HG03095 (cell line): Measurements from ENCODE around the gene ENOX1.
"Not testable (repeated sequence)": the region's sequence is repeated elsewhere in the genome, so short reads cannot be mapped to it uniquely, and the experiment has no call there.

ENCODE experiments used
- ATAC-seq: cut with Tn5 transposase; IDR thresholded peaks from one replicate; pipeline ENCODE4 v1.9.1; 2021; ENCODE audit warnings: moderate library complexity; ENCODE audit not compliant: unreplicated experiment

The ENOX1 gene

DNA sequence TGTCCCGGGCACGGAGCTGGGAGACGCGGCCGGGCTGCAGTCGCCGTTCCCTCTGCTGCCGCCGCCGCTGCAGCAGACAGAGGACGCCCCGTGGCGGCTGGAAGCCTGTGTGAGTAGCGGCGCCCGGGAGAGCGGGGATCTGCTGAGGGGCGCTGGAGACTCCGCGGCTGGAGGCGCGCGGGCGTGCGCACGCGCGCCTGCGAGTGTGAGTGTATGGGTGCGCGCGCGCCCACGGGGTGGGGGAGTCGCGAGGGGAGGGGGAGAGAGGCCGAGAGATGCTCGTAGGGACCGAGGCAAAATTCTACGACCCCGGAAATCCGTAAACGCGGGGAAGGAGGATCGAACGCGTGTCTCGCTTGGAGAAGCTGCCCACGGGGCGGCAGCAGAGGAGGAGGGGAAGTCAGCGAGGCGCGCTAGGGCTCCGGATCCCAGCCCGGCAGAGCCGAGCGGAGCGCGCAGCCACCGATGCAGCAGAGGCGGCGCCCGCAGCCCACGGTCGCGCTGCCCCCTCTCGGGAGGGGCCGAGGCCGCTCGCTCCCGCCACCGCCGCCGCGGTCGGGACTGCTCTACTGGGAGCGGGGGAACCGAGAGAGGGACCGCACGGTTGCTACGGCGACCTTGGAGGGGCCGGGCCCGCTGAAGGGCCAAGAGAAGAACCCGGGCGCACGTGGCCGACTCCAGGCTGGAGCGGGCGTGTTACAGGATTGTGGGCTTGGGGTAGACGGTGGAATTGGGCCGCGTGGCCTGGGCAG lies at the start of gene ENOX1:
ENOX1 (minus strand) TSS at position 207 of the 752 bp plus-strand sequence.
- no peak for ATAC-seq

DNA sequence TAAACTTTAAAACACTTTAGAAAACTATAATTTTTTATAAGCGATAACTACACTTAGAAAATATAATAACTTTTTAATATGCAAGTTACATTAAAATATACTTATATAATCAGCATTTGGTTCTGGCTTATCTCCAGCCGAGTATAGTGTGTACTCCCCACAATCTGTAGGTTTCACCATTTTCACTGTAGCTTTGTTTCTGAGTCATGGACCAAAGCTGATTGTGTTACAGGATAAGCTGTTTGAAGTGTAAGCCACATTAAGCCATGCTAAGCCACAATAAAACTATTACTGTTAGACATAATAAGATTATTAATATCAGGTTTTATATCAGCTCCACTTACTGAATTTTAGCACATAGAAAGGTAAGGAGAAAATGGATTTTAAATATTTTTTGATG lies 48.9 kb upstream of the ENOX1 start:
- no peak for ATAC-seq

DNA sequence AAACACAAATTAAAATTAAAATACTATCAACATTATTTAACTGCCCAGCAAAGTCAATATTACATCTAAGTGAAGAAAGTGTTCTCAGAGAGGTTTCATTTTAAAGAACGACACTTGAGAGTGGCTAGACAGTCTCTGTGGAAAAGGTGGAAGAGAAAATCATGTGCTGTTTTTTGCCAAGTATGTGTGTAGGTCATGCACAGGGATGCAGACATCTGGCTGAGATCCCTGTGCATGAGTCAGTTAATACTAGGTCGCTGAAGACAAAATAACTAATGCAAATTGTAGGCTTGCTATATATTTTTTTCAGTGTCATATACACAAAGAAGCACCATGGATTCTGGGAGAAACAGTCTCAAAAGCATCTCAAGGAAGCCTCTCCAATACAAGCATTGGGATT lies 44.3 kb upstream of the ENOX1 start:
- ATAC-seq = no peak

DNA sequence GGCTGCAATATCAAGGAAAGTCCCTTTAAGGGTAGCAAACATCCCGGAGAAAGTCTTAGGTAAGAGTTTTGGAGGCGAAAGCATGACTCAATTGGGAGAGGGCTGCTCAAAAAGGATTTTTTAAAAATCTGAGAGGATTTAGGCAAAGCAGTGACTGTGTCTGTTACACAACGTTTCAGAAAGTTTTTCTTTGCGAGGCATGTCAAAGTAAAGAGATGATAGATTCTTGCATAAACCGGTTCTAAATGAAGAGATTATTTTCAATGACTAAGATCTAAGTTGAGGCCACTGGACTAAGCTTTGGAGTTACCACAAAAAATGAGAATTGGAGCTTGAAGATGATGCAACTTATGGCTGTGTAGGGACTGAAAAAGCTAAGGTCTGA lies 43.7 kb upstream of the ENOX1 start:
- no peak for ATAC-seq

DNA sequence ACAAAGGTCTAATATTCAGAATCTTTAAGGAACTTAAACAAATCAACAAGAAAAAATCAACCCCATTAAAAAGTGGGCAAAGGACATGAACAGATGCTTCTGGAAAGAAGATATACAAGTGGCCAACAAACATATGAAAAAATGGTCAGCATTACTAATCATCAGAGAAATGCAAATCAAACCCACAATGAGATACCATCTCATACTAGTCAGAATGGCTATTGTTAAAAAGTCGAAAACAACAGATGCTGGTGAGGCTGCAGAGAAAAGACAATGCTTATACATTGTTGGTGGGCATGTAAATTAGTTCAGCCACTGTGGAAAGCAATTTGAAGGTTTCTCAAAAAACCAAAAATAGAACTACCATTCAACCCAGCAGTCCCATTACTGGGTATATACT lies 37.9 kb upstream of the ENOX1 start:
- not testable (repeated sequence) for ATAC-seq

DNA sequence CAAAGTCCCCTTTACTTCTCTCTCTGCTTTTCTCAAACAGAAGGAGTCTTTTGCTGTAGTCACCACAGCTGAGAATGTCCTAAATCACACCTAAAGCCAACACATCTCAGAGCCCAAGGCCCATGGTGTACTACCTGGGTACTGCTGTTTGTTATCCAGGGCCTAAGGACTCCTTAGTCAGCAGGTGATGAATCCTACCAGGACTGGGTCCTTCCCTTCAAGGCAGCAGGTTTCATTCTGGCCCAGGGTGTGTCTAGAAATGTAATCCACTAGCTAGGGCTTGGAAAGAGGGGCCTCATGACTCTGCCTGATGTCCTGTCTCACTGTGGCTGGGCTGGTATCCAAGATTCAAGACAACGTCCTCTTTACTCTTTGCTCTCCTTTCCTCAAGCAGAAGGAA lies 36.2 kb upstream of the ENOX1 start:
- no peak for ATAC-seq

DNA sequence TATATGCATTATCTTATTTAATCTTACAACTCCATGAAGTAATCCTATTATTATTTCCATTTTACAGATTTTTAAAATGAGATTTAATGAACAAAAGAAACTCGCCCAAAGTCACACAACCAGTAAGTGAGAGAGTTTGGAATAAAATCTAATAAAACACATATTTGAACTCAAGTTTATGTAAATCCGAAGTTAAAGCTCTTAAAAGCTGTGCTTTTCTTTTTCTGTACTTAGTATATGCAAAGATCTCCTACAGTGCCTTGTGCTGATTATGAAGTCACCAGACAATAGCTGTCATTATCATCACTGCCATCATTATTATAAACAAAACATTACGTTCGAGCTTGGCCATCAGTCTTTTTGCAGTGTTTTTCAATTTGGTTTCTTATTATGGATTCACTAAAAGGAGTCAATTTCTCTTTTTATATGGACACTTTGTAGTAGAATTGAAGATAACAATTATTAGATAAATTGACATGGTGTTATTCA lies 29.7 kb upstream of the ENOX1 start:
- no peak for ATAC-seq

DNA sequence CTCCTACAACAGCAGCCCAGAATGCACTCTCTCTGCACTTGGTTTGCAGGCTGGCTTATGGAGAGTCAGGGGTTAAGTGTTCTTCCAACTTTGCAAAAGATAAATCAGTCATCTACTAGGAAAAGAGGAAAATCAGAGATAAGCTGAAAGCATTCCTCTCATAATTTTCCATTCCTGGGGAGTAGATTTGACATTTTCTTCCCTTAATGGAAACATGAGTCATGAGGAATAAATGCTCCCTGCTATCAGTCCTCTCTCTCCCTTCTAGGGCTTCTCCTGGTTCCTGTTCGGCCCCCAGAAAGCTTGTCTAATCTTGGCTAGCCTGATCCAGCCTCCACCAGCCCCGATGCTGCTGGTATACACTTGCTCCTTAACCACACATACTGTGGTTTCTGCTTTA lies 28.4 kb upstream of the ENOX1 start:
- no peak for ATAC-seq

DNA sequence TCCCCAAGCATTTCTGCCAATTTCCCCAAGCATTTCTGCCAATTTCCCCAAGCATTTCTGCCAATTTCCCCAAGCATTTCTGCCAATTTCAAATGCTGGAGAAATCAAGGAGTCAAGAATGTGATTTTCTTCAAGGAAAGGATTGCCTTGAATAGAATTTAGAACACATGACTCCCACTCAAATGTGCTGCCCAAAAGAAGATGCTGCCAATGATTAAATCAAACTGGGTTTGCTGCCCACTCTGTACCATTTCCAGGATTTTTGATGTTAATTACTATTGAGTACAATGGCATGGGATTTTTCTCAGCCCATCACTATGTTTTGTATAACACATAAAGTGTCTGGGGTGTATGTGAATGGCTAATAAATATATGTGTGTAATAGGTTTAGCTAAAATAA lies 21.9 kb upstream of the ENOX1 start:
- ATAC-seq = no peak

DNA sequence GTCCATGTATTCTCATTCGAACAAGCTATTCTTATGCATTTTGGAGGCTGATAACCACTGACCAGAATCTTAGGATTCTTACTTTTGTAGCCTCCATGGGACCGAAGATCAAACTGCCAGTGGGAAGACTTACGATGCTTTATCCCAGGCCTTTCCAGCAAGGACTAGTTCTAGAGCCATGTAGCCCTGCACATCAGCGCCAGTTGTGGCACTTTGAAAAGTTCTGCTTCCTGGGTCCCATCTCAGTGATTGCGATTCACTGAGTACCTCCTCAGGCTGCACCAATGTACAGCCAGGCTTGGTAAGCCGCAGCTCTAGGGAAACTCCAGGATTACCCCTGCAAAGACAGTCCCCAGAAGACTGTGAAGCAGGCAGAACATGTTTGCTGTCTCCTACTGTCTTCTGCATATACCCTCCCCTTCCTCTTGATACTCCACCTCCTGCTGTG lies 18.9 kb upstream of the ENOX1 start:
- ATAC-seq = no peak

DNA sequence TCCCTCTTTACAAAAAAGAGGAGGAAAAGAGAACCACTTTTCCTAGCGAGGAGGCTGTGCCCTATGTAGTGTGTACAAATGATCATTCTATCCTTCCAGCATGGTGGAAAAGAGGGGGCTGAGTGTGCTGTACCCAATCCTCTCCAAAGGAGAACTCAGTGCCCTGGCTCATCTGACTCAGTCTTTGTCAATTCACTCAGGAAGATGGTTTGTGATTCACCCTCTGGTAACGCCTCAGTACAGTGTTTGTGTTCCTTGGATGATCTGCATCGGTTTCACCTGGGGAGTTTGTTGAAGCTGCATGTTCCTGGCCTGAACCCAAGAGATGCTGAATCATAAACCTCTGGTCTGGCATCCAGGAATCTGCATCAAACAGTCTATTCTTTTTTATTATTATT lies 18.3 kb upstream of the ENOX1 start:
- ATAC-seq = no peak

DNA sequence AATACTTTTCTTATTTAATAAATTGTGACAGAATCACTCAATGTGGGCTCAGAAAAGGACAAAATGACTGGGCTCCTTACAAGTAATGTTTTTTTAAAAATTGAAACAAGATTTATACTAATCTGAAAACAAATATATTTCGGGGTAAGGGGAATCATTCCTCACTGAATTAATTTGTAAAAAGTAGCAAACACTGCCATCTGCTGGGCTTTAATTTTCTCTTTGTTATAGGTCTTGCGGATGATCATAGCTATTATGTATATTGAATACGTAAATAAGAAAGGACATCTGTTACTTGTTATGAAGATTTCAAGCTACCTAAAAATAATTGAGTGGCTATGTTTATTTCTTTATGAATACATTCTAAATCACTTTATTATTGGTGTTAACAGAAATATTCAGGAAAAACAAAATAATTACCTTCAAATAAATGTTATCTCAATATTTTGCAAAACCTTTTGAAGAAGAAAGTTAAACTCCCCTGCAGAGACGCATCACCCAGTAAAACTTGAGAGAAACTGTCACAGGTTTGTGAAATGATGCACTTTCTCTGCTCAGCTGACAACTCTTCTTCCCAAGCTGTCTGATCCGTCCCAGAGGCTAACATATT lies 17.8 kb upstream of the ENOX1 start:
- no peak for ATAC-seq

DNA sequence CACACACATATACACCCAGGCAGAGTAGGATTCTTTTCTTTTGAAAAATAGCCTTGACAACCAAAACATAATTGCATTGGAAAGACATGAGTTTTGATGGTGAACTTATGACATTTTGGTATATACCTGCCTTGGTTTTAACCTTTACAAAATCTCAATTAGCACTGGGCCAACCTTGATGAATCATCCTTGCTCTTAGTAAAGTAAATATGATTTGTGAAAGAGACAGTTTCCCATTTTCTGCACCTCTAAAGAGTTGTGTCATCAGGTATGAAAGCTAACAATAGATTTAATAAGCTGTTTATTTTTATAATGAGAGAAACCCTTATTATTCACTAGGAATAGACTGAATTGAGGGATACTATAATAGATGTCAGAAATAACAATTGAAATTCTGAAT lies 15.7 kb upstream of the ENOX1 start:
- ATAC-seq = no peak

DNA sequence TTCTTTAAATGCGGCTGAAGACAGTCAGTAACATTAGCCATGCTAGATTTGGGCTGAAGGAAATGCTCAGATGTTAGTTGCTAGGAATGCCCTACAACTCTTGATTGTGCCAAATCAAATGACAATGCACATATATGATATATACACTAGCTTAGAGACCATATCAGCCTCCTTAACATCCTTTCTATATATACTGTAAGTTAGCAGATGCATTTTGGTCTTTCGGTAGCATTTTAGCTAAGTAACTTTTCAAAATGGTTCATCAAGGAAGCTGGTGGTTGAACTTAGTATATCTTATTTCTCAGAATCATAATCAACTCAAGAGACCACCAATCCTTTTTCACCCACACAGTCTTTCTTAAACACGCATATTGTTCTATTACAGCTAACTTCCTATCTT lies 14.1 kb upstream of the ENOX1 start:
- ATAC-seq = no peak

DNA sequence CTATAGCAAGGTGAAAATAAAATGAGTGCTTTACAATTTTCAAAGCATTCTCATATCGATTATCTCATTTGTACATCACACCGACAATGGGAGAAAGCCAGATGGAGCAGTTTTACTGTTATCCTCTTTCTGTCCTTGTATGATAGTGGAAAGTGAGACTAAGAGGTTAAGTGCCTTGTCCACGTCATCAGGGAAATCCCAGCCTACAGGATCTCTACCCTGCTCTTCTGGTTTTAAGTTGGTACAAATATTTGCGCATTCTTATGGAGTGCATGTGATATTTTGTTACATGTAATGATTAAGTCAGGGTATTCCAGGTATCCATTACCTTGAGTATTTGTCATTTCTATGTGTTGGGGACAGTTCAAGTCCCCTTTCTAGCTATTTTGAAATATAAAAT lies 12.4 kb upstream of the ENOX1 start:
- no peak for ATAC-seq

DNA sequence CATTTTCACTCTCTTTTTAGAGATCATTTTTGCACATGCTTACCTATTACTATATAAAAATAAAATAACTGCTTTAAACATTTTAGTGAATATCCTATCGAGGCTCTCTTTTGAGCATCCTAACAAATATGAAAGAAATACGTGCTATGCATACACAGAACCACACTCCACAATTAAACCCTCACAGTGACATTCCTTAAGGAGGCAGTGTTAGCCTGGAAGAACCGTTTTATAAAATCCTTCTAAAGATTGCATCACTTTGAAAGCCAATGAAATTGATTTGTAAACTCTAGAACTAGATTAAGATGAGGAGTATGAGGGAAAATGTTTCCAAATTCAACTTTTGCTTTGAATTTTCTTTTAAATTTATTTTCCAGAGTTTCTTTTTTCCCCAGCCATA lies 11.1 kb upstream of the ENOX1 start:
- no peak for ATAC-seq

DNA sequence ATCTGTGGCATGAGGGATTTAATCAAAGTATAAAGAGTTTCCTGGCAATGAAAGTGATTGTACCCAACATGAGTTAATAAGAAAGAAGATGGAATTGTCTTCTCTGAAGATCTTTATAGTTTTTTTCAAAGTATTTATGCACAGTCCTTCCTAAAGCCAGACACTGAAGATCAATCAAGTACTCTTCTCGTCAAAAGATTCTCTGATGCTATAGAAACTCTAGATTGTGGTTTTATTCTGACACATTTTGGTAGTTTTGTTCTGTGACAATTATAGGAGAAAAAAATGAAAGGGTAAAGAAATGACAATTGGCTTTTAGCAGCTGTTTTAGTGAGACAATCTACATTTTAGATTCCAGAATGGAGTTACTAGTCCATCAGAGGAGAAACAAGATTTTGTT lies 10.4 kb upstream of the ENOX1 start:
- no peak for ATAC-seq

DNA sequence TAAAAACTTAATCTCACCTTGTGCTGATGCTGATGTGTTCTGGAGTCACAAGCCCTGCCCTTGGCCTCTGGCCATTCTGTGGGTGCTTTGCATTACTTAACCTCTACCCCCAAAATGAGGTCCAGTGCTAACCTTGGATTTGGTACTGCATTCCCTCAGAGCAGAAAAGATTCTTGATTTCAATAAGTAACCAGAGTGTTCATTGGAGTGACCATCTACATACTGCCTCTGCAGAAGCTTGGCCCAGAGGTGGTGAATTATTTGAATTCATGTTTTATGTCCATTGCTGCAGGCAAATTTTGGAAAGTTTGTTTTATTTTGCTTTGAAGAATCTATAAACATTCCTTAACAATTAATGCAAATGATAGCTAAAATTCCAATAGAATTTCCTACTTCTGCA lies 7.6 kb upstream of the ENOX1 start:
- ATAC-seq = no peak

DNA sequence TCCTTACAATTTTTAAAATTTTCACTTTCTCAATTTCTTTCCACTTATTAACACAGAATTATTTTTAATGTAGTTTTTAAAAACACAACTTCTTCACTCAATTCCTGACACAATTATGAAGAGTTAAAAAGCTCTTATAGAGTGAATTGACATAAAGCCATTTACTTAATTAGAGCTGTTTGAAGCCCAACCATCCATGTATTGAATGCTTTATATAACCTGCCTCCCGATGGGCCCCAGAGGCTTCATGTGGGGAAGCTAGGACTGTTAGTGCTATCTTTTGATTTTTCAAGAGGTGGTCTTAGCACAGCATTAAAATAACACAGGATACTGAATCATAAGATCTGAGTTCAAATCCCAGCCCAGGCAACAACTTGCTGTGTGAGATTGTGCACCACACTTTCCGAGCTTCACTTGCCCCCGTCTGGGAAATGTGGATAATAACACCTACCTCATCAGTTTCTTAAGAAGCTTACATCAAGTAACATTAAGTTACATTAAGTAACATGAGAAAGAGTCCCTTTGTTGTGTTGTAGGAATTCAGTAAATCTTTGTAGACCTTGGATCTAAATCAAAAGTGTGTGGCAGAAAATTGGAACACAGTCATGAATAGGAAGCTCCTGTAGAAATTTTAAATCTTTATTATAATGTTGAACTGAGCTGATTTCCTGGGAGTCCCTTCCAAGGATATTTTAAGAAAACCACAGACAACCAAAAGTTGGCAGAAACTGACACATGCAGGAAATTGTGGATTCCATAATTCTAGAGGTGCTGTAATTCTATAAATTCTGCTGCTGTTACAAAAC lies 5.5 kb upstream of the ENOX1 start:
- no peak for ATAC-seq

DNA sequence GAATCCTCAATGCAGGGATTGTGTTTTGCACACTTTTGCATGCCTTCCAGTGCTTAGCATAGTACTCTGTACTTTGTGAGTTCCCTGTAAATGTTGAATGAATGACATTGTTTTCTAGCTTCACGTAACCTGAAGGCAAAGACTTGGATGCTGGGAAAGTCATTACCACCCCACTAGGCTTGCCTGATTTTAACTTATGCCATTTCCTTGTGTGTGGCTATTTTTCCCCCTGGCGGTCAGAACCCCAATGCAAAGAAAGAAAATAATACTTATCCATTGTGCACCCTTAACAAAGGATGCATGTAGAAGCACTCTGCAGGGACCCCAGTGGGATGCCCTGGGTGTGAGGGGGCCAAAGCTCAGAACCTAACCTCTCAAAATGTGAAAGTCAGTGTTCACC lies 1.2 kb upstream of the ENOX1 start:
- no peak for ATAC-seq

DNA sequence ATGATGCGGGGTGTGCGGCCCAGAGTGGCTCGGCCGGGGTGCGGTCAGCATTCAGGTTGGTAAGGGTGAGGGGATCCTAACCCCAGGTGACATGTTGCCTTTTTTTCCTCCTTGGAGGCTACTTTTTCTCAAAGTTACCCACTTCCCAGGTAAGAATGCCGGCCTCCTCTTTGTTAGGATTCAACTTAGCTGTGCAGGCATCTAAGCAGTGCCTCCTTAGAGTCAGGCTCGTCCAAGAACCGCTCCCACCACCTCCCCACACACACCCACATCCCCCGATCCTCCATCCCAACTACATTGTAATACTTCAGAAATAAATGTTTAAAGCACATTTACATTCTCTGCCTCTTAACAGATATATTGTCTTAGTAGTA lies 733 bp upstream of the ENOX1 start:
- ATAC-seq = no peak

DNA sequence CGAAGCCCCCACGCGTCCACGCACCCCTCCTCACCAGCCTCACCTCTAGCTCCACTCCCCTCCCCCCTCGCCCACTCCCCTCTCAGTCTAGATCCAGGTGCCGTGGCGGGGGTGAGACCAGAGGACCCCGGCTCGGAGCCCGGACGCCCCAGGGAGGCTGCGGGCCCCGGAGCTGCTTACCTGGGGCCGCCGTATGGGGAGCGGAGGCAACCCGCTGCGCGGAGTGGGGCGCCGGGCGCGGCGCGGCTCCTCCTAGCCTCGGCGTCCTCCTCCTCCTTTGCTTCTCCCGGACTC lies 353 bp downstream of the ENOX1 start:
- ATAC-seq = no peak
